ENCODE data around the gene SPACA5.

SPACA5 gene

GRCh38 chrX:47991263-47992094 lies 15.3 kb upstream of the SPACA5 start:
- H3K9me3 ChIP-seq (ENCODE audit: insufficient read depth, low read depth, low read length) = no peaks in the 10 kb centered on the region
- H3K36me3 ChIP-seq (ENCODE audit: control insufficient read depth in 1 of 2, insufficient read depth in 2 of 2, low read length in 2 of 2) = peaks cover 0 to 4% of the 10 kb centered on the region in 2 experiments
- no peak overlapping the region for H4K8ac ChIP-seq (ENCODE audit: low read depth, low read length)
- no peak overlapping the region for H3K4ac ChIP-seq (ENCODE audit: low read depth, low read length)
- no peak overlapping the region for H2AK5ac ChIP-seq (ENCODE audit: low read length)
- no peak overlapping the region for H3K23ac ChIP-seq (ENCODE audit: low read length)
- H4K12ac ChIP-seq (ENCODE audit: low read depth, low read length) = no peak overlapping the region
- no peaks in the 10 kb centered on the region for H3K4me1 ChIP-seq (ENCODE audit: control insufficient read depth in 1 of 2, insufficient read depth in 2 of 2, low read length in 2 of 2)
- H3K4me3 ChIP-seq (ENCODE audit: low read depth, low read length) = no peak overlapping the region
- H3K4me2 ChIP-seq (ENCODE audit: low read length) = no peak overlapping the region
- no peak overlapping the region for H2AFZ ChIP-seq (ENCODE audit: insufficient read depth, low read length, poor library complexity)
- H3K18ac ChIP-seq (ENCODE audit: low read length) = no peak overlapping the region
- no peak overlapping the region for H2BK12ac ChIP-seq (ENCODE audit: low read length)
- no peak overlapping the region for H4K91ac ChIP-seq (ENCODE audit: low read depth, low read length)
- no peak overlapping the region for H3K9ac ChIP-seq (ENCODE audit: low read length)
- no peak overlapping the region for H2BK5ac ChIP-seq (ENCODE audit: low read depth, low read length, poor library complexity)
- H3K79me2 ChIP-seq (ENCODE audit: control insufficient read depth, insufficient read depth, low read length, poor library complexity) = no peaks in the 10 kb centered on the region
- no peak overlapping the region for H2BK120ac ChIP-seq (ENCODE audit: insufficient read depth, low read length, poor library complexity)
- H3K27me3 ChIP-seq (ENCODE audit: insufficient read depth, low read length) = no peaks in the 10 kb centered on the region
- WGBS (ENCODE audit: extremely low coverage, insufficient coverage, insufficient read length) = no CpG with 5 or more reads among the region's 5 CpGs
- no peaks in the 10 kb centered on the region for H3K79me1 ChIP-seq (ENCODE audit: low read length)
- peak; percentile 14 to 72 for DNase-seq
- no peak overlapping the region for H3K27ac ChIP-seq (ENCODE audit: low read depth, low read length)
- no peak overlapping the region for H3K14ac ChIP-seq (ENCODE audit: low read length)

DNA sequence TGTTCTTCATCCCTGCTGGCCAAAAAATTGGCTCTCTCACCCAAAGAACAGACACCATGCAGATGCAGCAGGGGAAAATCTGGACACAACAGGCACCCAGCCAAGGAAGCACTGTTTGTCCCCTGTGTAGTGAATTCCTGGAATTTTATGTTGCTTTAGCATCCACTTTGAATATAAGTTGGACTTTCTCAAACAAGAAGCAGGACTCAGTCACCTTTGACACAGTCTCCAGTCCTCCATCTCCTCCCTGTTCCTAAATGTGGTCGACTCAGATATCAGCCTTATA lies 14.8 kb upstream of the SPACA5 start:
- Histone ChIP-seq H4K12ac (ENCODE audit: low read depth, low read length) (no peak overlapping the region), H3K23ac (ENCODE audit: low read length) (no peak overlapping the region), H2BK120ac (ENCODE audit: insufficient read depth, low read length, poor library complexity) (no peak overlapping the region), H3K18ac (ENCODE audit: low read length) (no peak overlapping the region), H3K9ac (ENCODE audit: low read length) (no peak overlapping the region), H3K9me3 (ENCODE audit: insufficient read depth, low read depth, low read length) (no peaks in the 10 kb centered on the region), H3K4me2 (ENCODE audit: low read length) (no peak overlapping the region), H3K14ac (ENCODE audit: low read length) (no peak overlapping the region), H2AK5ac (ENCODE audit: low read length) (no peak overlapping the region), H2AFZ (ENCODE audit: insufficient read depth, low read length, poor library complexity) (no peak overlapping the region), H3K27me3 (ENCODE audit: insufficient read depth, low read length) (no peaks in the 10 kb centered on the region), H3K4ac (ENCODE audit: low read depth, low read length) (no peak overlapping the region), H3K27ac (ENCODE audit: low read depth, low read length) (no peak overlapping the region), H4K8ac (ENCODE audit: low read depth, low read length) (no peak overlapping the region), H2BK12ac (ENCODE audit: low read length) (no peak overlapping the region), H3K4me1 (ENCODE audit: control insufficient read depth in 1 of 2, insufficient read depth in 2 of 2, low read length in 2 of 2) (no peaks in the 10 kb centered on the region), H4K91ac (ENCODE audit: low read depth, low read length) (no peak overlapping the region), H3K79me1 (ENCODE audit: low read length) (no peaks in the 10 kb centered on the region), H3K4me3 (ENCODE audit: low read depth, low read length) (no peak overlapping the region), H3K79me2 (ENCODE audit: control insufficient read depth, insufficient read depth, low read length, poor library complexity) (no peaks in the 10 kb centered on the region), H3K36me3 (ENCODE audit: control insufficient read depth in 1 of 2, insufficient read depth in 2 of 2, low read length in 2 of 2) (peaks cover 0 to 4% of the 10 kb centered on the region in 2 experiments), H2BK5ac (ENCODE audit: low read depth, low read length, poor library complexity) (no peak overlapping the region)
- no peak for DNase-seq
- no CpG with 5 or more reads among the region's 1 CpG for WGBS (ENCODE audit: extremely low coverage, insufficient coverage, insufficient read length)

- Histone ChIP-seq H3K9ac (ENCODE audit: low read length) (no peak overlapping the region), H2AFZ (ENCODE audit: insufficient read depth, low read length, poor library complexity) (no peak overlapping the region), H3K14ac (ENCODE audit: low read length) (no peak overlapping the region), H3K4me1 (ENCODE audit: control insufficient read depth in 1 of 2, insufficient read depth in 2 of 2, low read length in 2 of 2) (no peaks in the 10 kb centered on the region), H3K36me3 (ENCODE audit: control insufficient read depth in 1 of 2, insufficient read depth in 2 of 2, low read length in 2 of 2) (peaks cover 0 to 4% of the 10 kb centered on the region in 2 experiments), H2BK5ac (ENCODE audit: low read depth, low read length, poor library complexity) (no peak overlapping the region), H2BK120ac (ENCODE audit: insufficient read depth, low read length, poor library complexity) (no peak overlapping the region), H3K27me3 (ENCODE audit: insufficient read depth, low read length) (no peaks in the 10 kb centered on the region), H2AK5ac (ENCODE audit: low read length) (no peak overlapping the region), H3K4me3 (ENCODE audit: low read depth, low read length) (no peak overlapping the region), H3K27ac (ENCODE audit: low read depth, low read length) (no peak overlapping the region), H4K12ac (ENCODE audit: low read depth, low read length) (no peak overlapping the region), H3K18ac (ENCODE audit: low read length) (no peak overlapping the region), H3K79me1 (ENCODE audit: low read length) (no peaks in the 10 kb centered on the region), H3K4me2 (ENCODE audit: low read length) (no peak overlapping the region), H3K4ac (ENCODE audit: low read depth, low read length) (no peak overlapping the region), H4K8ac (ENCODE audit: low read depth, low read length) (no peak overlapping the region), H3K79me2 (ENCODE audit: control insufficient read depth, insufficient read depth, low read length, poor library complexity) (no peaks in the 10 kb centered on the region), H3K23ac (ENCODE audit: low read length) (no peak overlapping the region), H4K91ac (ENCODE audit: low read depth, low read length) (no peak overlapping the region), H3K9me3 (ENCODE audit: insufficient read depth, low read depth, low read length) (no peaks in the 10 kb centered on the region), H2BK12ac (ENCODE audit: low read length) (no peak overlapping the region)
- DNase-seq = no peak
- WGBS (ENCODE audit: extremely low coverage, insufficient coverage, insufficient read length) = no CpG with 5 or more reads among the region's 2 CpGs
These were observed 14.1 kb upstream of the SPACA5 start for GRCh38 chrX:47992669-47993068.

- no peaks in the 10 kb centered on the region for H3K4me1 ChIP-seq (ENCODE audit: control insufficient read depth in 1 of 2, insufficient read depth in 2 of 2, low read length in 2 of 2)
- no peak overlapping the region for H3K23ac ChIP-seq (ENCODE audit: low read length)
- no peak overlapping the region for H3K4ac ChIP-seq (ENCODE audit: low read depth, low read length)
- H3K79me2 ChIP-seq (ENCODE audit: control insufficient read depth, insufficient read depth, low read length, poor library complexity) = peaks cover 2% of the 10 kb centered on the region
- no peak overlapping the region for H2BK120ac ChIP-seq (ENCODE audit: insufficient read depth, low read length, poor library complexity)
- no peak overlapping the region for H2BK5ac ChIP-seq (ENCODE audit: low read depth, low read length, poor library complexity)
- H4K8ac ChIP-seq (ENCODE audit: low read depth, low read length) = no peak overlapping the region
- no peak overlapping the region for H3K18ac ChIP-seq (ENCODE audit: low read length)
- no peak overlapping the region for H3K4me2 ChIP-seq (ENCODE audit: low read length)
- H4K91ac ChIP-seq (ENCODE audit: low read depth, low read length) = no peak overlapping the region
- no peak overlapping the region for H3K27ac ChIP-seq (ENCODE audit: low read depth, low read length)
- H3K4me3 ChIP-seq (ENCODE audit: low read depth, low read length) = no peak overlapping the region
- peaks cover 3% of the 10 kb centered on the region for H3K79me1 ChIP-seq (ENCODE audit: low read length)
- no peak for DNase-seq
- no peaks in the 10 kb centered on the region for H3K27me3 ChIP-seq (ENCODE audit: insufficient read depth, low read length)
- H3K14ac ChIP-seq (ENCODE audit: low read length) = no peak overlapping the region
- no CpG with 5 or more reads among the region's 3 CpGs for WGBS (ENCODE audit: extremely low coverage, insufficient coverage, insufficient read length)
- H3K9ac ChIP-seq (ENCODE audit: low read length) = no peak overlapping the region
- no peak overlapping the region for H2BK12ac ChIP-seq (ENCODE audit: low read length)
- no peaks in the 10 kb centered on the region for H3K36me3 ChIP-seq (ENCODE audit: control insufficient read depth in 1 of 2, insufficient read depth in 2 of 2, low read length in 2 of 2)
- no peaks in the 10 kb centered on the region for H3K9me3 ChIP-seq (ENCODE audit: insufficient read depth, low read depth, low read length)
- no peak overlapping the region for H4K12ac ChIP-seq (ENCODE audit: low read depth, low read length)
- H2AFZ ChIP-seq (ENCODE audit: insufficient read depth, low read length, poor library complexity) = no peak overlapping the region
- no peak overlapping the region for H2AK5ac ChIP-seq (ENCODE audit: low read length)
These were observed 5.5 kb upstream of the SPACA5 start for GRCh38 chrX:48001260-48001659.

All from trophoblast cell (in vitro differentiated cells and primary cell).